Fibroblast of villous mesenchyme (primary cell): ENCODE data around the gene SEPTIN10. TPM values are rescaled to one million over a fixed set of nuclear protein-coding genes. Genes with fewer than 3 reads are reported as not detected.

Source experiments
- DNase-seq: peaks from one replicate; pipeline ENCODE4 v3.0.0-alpha.2; 2010; ENCODE audit warnings: low read depth
- H3K4me3 ChIP-seq: 2 replicates; pipeline ENCODE4 v1.5.1; 2011; ENCODE audit warnings: low read depth, mild to moderate bottlenecking, low read length
- total RNA-seq: library from RNA; depleted of rRNA; stranded (reverse); fragments of >200 nt; gene quantifications from 2 replicates; pipeline ENCODE4 v1.2.3, GENCODE V29; 2012
- TF ChIP-seq, protein P1 (sequence below): IDR thresholded peaks from 2 replicates; pipeline ENCODE4 v1.5.1; 2012; ENCODE audit warnings: low read depth, mild to moderate bottlenecking, low read length; ENCODE audit not compliant: insufficient read depth

Gene SEPTIN10
- total RNA-seq, 1 donor: 83.3 TPM

DNA sequence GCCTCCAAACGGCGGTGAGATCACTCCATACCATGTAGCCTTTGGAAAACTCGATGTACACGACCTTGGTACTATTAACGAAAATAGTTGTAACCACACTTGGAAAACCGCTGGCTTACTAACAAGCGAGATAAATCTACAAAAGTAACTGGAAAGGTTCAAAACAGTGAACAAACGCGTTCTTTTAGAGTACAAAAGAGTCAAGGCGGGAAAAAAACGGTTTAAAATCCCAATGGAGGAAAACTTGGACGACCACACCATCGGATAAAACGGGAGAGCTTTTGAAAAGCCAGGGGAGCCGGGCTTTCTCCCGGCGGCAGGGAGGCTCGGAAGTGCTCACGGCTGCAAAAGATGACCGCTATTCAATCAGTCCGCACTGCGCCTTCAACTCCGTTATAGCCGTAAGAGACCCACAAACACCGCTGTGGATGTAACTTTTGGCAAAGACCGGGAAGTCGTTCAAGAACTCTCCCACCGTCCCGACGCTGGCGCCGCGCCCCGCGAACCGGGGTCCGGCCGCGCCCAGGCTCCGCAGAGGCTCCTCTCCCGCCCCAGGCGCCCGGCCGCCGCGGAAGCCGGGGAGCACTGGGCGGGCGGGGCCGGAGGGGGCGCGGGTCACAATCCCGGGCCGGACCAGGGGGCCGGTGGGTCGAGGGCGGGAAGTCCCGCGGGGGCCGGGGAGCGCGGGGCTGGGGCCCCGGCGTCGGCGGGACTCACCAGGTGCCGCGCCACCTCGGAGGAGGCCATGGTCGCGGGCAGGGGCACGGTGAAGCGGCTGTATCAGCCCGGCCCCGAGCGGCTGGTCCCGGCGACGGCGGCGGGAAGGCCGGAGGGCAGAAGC is 465 bp downstream of the SEPTIN10 start:
- DNase-seq: peak; percentile 74
- peak overlapping the region; percentile 93 for H3K4me3 ChIP-seq
- TF ChIP-seq, protein P1, sequence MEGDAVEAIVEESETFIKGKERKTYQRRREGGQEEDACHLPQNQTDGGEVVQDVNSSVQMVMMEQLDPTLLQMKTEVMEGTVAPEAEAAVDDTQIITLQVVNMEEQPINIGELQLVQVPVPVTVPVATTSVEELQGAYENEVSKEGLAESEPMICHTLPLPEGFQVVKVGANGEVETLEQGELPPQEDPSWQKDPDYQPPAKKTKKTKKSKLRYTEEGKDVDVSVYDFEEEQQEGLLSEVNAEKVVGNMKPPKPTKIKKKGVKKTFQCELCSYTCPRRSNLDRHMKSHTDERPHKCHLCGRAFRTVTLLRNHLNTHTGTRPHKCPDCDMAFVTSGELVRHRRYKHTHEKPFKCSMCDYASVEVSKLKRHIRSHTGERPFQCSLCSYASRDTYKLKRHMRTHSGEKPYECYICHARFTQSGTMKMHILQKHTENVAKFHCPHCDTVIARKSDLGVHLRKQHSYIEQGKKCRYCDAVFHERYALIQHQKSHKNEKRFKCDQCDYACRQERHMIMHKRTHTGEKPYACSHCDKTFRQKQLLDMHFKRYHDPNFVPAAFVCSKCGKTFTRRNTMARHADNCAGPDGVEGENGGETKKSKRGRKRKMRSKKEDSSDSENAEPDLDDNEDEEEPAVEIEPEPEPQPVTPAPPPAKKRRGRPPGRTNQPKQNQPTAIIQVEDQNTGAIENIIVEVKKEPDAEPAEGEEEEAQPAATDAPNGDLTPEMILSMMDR: no peak

DNA sequence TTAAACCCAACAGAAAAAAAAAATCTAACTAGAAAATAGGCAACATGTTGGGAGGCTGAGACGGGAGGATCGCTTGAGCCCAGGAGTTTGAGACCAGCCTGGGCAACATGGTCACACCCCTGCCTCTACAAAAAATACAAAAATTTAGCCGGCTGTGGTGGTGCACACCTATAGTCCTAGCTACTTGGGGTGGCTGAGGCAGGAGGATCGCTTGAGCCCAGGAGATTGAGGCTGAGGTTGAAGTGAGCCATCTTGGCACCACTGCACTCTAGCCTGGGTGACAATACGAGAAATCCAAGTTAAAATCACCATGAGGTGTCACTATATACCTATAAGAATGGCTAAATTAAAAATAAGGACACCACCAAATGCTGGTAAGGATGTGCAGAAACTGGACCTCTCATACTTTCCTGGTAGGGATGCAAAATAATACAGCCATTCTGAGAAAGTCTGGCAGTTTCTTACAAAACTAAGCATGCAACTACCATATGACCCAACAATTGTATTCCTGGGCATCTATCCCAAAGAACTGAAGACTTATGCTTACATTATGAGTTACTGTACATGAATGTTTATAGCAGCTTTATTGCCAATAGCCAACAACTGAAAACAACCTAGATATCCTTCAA is 2.2 kb downstream of the SEPTIN10 start:
- DNase-seq: peak; percentile 88
- TF ChIP-seq, protein P1: no peak
- peak overlapping the region; percentile 93 for H3K4me3 ChIP-seq

DNA sequence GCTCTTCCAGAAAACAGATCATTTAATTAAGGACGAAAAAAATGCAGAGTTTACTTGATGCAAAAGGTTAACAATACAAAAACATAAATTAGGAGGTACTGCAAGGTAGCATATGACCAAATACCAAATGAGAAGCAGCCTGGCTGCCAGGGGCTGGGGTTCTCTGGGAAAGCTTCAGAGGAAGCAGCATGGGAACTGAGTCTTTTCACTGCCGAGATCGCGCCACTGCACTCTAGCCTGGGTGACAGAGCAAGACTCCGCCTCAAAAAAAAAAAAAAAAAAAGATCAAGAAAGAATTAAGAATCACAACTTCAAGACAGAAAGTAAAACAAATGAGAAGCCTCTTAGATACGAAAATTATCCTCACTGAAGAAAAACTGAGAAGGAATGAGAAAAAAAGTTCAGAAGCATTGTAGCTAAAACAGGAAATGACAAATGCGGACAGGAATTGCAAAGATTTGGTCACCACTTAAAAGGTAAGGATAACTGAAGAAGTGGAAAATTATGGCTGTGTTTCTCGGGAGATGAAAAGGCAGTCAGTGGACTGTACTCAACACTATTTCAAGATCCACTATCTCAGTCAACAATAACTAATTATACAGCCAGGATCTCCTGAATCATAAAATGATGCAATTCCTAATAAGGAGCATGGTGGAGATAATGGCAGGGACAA is 4.3 kb downstream of the SEPTIN10 start:
- H3K4me3 ChIP-seq: peak overlapping the region; percentile 46
- TF ChIP-seq, protein P1: no peak
- peak; percentile 59 for DNase-seq

DNA sequence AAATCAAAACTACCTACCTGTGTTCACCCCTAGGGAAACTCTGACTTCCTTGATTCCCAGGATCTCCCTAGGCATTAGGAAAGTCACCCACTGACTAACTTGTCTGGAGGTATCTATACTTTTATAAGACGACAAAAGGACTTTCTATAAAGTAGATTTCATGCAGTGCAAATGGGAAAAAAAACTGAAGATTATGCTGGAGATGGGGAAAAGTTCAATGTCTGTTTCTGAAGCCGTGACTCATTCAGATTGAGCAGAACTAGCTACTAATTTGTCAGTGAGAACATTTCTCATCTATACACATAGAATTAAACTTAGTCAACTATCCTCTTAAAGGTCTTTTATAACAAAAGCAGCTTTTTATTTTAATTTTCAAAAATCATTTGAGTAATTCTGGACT is 6.0 kb downstream of the SEPTIN10 start:
- DNase-seq: no peak
- TF ChIP-seq, protein P1: no peak
- H3K4me3 ChIP-seq: no peak overlapping the region

DNA sequence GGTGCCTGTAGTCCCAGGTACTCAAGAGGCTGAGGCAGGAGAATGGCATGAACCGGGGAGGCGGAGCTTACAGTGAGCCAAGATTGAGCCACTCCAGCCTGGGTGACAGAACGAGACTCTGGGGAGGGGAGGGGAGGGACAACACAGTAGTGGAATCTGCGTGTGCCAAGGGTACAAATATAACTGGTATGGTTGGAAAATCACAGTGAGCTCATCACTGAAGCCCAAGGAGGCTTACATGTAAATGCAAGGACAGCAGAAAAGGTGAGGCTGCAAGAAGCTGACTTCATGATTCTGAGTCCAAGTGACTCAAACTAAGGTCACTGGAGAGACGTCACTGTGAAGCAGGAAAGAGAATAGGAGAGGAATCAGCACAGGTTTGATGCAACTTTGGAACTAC is 9.2 kb downstream of the SEPTIN10 start:
- peak; percentile 49 for DNase-seq
- no peak overlapping the region for H3K4me3 ChIP-seq
- TF ChIP-seq, protein P1: no peak

DNA sequence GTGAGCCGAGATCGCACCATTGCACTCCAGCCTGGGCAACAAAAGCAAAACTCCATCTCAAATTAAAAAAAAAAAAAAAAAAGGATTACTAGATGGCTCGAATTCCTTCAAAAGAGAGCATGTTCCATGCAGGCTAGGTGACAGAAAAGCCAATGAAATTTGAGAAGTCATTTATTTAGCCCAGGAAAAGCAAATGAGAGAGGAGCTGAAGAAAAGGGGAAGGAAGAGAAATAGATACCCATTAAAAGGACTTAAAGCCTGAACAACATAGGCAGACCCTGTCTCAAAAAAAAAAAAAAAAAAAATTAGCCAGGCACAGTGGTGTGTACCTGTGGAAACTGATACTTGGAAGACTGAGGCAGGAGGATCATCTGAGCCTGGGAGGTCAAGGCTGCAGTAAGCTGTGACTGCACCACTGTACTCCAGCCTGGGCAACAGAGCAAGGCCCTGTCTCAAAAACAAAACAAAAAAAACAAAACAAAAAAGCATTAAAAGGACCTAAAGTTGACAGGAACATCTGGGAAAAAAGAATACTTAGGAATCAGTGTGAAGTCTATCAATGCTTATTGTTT is 11.1 kb downstream of the SEPTIN10 start:
- TF ChIP-seq, protein P1: no peak
- no peak for DNase-seq
- H3K4me3 ChIP-seq: no peak overlapping the region
